ENCODE data around the gene EXOC4.

- TF ChIP-seq, protein P1, sequence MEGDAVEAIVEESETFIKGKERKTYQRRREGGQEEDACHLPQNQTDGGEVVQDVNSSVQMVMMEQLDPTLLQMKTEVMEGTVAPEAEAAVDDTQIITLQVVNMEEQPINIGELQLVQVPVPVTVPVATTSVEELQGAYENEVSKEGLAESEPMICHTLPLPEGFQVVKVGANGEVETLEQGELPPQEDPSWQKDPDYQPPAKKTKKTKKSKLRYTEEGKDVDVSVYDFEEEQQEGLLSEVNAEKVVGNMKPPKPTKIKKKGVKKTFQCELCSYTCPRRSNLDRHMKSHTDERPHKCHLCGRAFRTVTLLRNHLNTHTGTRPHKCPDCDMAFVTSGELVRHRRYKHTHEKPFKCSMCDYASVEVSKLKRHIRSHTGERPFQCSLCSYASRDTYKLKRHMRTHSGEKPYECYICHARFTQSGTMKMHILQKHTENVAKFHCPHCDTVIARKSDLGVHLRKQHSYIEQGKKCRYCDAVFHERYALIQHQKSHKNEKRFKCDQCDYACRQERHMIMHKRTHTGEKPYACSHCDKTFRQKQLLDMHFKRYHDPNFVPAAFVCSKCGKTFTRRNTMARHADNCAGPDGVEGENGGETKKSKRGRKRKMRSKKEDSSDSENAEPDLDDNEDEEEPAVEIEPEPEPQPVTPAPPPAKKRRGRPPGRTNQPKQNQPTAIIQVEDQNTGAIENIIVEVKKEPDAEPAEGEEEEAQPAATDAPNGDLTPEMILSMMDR (IDR thresholded peaks at IDR 0.05 in 4 of 5, conservative IDR thresholded peaks at IDR 0.05 in 1 of 5): no peak
- no peak for TF ChIP-seq POLR2A (IDR thresholded peaks at IDR 0.05)
These were observed 4.0 kb upstream of the EXOC4 start for GRCh38 chr7:133248901-133249300.

All from gastrocnemius medialis (tissue), 4 donors.